HG03439 (cell line): ENCODE measurements around the gene PPP6R3.

Experiments
- ATAC-seq: cut with Tn5 transposase; IDR thresholded peaks from one replicate; pipeline ENCODE4 v1.9.1; 2021; ENCODE audit warnings: mild to moderate bottlenecking, moderate library complexity; ENCODE audit not compliant: unreplicated experiment

PPP6R3 gene

GRCh38 chr11:68663482-68664010 lies 203.0 kb downstream of the PPP6R3 start:
- no peak for ATAC-seq

DNA sequence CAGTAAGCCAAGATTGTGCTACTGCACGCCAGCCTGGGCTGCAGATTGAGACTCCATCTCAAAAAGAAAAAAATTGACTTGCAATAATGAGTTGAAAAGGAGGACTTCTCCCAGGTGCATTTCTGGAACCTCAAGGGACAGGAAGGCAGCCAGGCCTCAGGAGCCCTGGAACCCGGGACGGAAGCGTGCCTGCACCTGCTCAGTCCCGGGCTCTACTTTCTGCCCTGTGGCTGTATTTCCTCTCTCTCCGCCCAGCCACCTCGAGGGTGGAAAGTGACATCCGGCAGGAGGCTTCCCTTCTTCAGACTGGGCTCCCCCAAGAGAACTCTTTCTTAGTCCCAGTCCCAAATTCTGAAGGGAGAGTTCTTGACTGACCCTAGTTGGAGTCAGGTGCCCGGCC lies 203.6 kb downstream of the PPP6R3 start:
- no peak for ATAC-seq

DNA sequence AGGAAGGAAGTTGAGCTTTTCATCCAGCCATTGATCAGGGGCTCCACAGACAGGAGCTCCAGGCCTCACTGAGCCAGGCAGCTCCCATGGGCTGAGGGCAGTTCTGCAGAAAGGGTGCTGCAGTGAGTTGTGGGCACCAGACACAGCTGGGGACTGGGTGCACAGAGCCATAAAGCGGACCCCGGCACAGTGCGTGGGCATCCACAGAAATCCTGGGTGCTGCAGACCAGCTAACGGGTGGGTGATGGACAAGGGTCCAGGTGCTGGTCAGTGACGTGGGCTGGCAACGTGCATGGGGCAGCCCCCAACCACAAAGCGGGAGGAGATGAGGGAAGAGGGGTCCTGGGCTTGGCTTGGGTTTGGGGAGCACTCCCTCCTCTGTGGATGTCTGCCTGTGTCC lies 204.4 kb downstream of the PPP6R3 start:
- ATAC-seq, result no peak
